Lung (tissue), 12 donors: Measurements from ENCODE around the gene ZNF584. TPM values are rescaled to one million over a fixed set of nuclear protein-coding genes. Genes with fewer than 3 reads are reported as not detected.

Experiments
- ATAC-seq: fragments of 200-7000 bp; cut with Tn5 transposase; one replicate; pipeline ENCODE4 v1.9.1; 2020; ENCODE audit warnings: moderate number of reproducible peaks; ENCODE audit not compliant: insufficient read depth, low FRiP score
- DNase-seq, 3 donors: peaks; one replicate each; pipeline ENCODE4 v3.0.0-alpha.2; 2013 to 2017
- H3K27ac ChIP-seq, 2 donors: one replicate each; pipeline ENCODE4 v1.5.1; 2013; ENCODE audit warnings: mild to moderate bottlenecking in 2 of 2, moderate library complexity in 2 of 2, control low read depth in 1 of 2, inconsistent platforms in 1 of 2, low read depth in 1 of 2, low read length in 1 of 2
- H3K27me3 ChIP-seq, 3 donors: one replicate each; pipeline ENCODE4 v1.5.1; 2013; ENCODE audit warnings: low read length in 2 of 3; ENCODE audit not compliant: control insufficient read depth in 3 of 3, insufficient read depth in 3 of 3
- H3K36me3 ChIP-seq, 4 donors: one replicate each; pipeline ENCODE4 v1.5.1; 2013; ENCODE audit warnings: low read length in 4 of 4, mild to moderate bottlenecking in 1 of 4, moderate library complexity in 1 of 4; ENCODE audit not compliant: control insufficient read depth in 4 of 4, insufficient read depth in 4 of 4
- H3K4me1 ChIP-seq, 5 donors: one replicate each; pipeline ENCODE4 v1.5.1; 2013; ENCODE audit warnings: low read length in 5 of 5, mild to moderate bottlenecking in 2 of 5, moderate library complexity in 1 of 5; ENCODE audit not compliant: control insufficient read depth in 5 of 5, insufficient read depth in 5 of 5
- H3K4me3 ChIP-seq: one replicate; pipeline ENCODE4 v1.5.1; 2013; ENCODE audit warnings: mild to moderate bottlenecking, control low read depth, moderate library complexity
- H3K9ac ChIP-seq, 2 donors: one replicate each; pipeline ENCODE4 v1.5.1; 2013; ENCODE audit warnings: low read length in 2 of 2, control low read depth in 1 of 2; ENCODE audit not compliant: insufficient read depth in 1 of 2
- H3K9me3 ChIP-seq, 4 donors: one replicate each; pipeline ENCODE4 v1.5.1; 2013; ENCODE audit warnings: low read length in 3 of 4, mild to moderate bottlenecking in 1 of 4, moderate library complexity in 1 of 4; ENCODE audit not compliant: control insufficient read depth in 4 of 4, insufficient read depth in 3 of 4
- CTCF ChIP-seq: IDR thresholded peaks from 2 replicates; pipeline ENCODE4 v1.5.1; 2012; ENCODE audit warnings: mild to moderate bottlenecking; ENCODE audit errors: control extremely low read depth, extremely low read depth
- WGBS, 2 donors: extraction: QIAGEN DNeasy Blood & Tissue Kit; methylation state at CpG; one replicate each; pipeline ENCODE4 v1.1.7; 2013; 5-methylcytosine and 5-hydroxymethylcytosine counted together
- polyA plus RNA-seq, 2 donors: library from polyadenylated mRNA; stranded (reverse); fragments of 200-250 nt; gene quantifications; one replicate each; pipeline ENCODE4 v1.2.1, GENCODE V29; 2013
- total RNA-seq, 2 donors: library from RNA; depleted of rRNA in 1 of 2; stranded (reverse); fragments of >200 nt in 1 of 2; gene quantifications; one replicate each; pipeline ENCODE4 v1.2.1, GENCODE V29; 2014 to 2021
- donor health status: control.
- donor health status: control.
- donor health status: Bipolar disorder and iron deficiency.
- donor health status: healthy.
- donor health status: DM: yes; HTN: yes; CAD: no.

ZNF584 gene
- total and polyA plus RNA-seq, 4 donors = 6.0 to 16.9 (median 13.8) TPM

- no peak for TF ChIP-seq CTCF
- Histone ChIP-seq H3K9me3 (no peaks in the 10 kb centered on the region), H3K36me3 (peaks cover 2 to 8% (median 7%) of the 10 kb centered on the region in 4 donors), H3K27ac (peak overlapping the region; percentile 97 to 99), H3K9ac (peak overlapping the region; percentile 3 to 94), H3K4me3 (peak overlapping the region; percentile 77), H3K4me1 (peaks cover 0 to 30% (median 17%) of the 10 kb centered on the region in 5 donors), H3K27me3 (no peaks in the 10 kb centered on the region)
- DNase-seq = no peak
- no peak for ATAC-seq
- WGBS, 2 donors = 8 to 16% methylated on average over 36 of the region's 36 CpGs
Observed at GRCh38 chr19:58385891-58386575, 22.4 kb upstream of the ZNF584 start.

- Histone ChIP-seq H3K9ac (peak within 1 kb of the TSS; percentile 80 to 94), H3K36me3 (peaks cover 3 to 8% (median 7%) of the 10 kb centered on the region in 4 donors), H3K27me3 (no peaks in the 10 kb centered on the region), H3K4me1 (peaks cover 0 to 25% (median 17%) of the 10 kb centered on the region in 5 donors), H3K4me3 (peak within 1 kb of the TSS; percentile 77), H3K27ac (peak within 1 kb of the TSS; percentile 97 to 99), H3K9me3 (no peaks in the 10 kb centered on the region)
- peak; percentile 97 to 100 (median 99) for DNase-seq
- 0 to 1% methylated on average over 57 to 64 of the region's 64 CpGs for WGBS, 2 donors
- peak; percentile 92 for ATAC-seq
- TF ChIP-seq CTCF = no peak
Observed at GRCh38 chr19:58386576-58387337, 21.7 kb upstream of the ZNF584 start, which contains the start of gene RPS5. TSS of gene RPS5 (plus strand) at chr19:58387269. CDS start at chr19:58388138, 869 bp downstream.

GRCh38 chr19:58387338-58388174 is 20.9 kb upstream of the ZNF584 start:
- no peak for ATAC-seq
- Histone ChIP-seq H3K9me3 (no peaks in the 10 kb centered on the region), H3K27ac (peak overlapping the region; percentile 64 to 82), H3K4me3 (peak overlapping the region; percentile 77), H3K36me3 (peaks cover 5 to 11% (median 7%) of the 10 kb centered on the region in 4 donors), H3K4me1 (peaks cover 0 to 23% (median 16%) of the 10 kb centered on the region in 5 donors), H3K9ac (peak overlapping the region; percentile 49 to 80), H3K27me3 (no peaks in the 10 kb centered on the region)
- TF ChIP-seq CTCF = no peak
- no peak for DNase-seq
- whole genome bisulfite sequencing, 2 donors = 8 to 9% methylated on average over 39 of the region's 39 CpGs
